Measurements from ENCODE around the gene PITRM1.

PITRM1 gene

GRCh38 chr10:3105905-3106304 lies 66.7 kb downstream of the PITRM1 start:
- DNase-seq: no peak
- Histone ChIP-seq H3K4me3 (ENCODE audit: insufficient read depth, low read depth, low read length, poor library complexity, severe bottlenecking) (no peak overlapping the region), H3K27ac (ENCODE audit: insufficient read depth, low read length, poor library complexity, severe bottlenecking) (no peak overlapping the region), H3K27me3 (replicated peaks; ENCODE audit: control insufficient read depth, insufficient read depth, low read length, poor library complexity, severe bottlenecking) (no peaks in the 10 kb centered on the region), H3K4me1 (ENCODE audit: control insufficient read depth, insufficient read depth, low read length, poor library complexity, severe bottlenecking) (no peaks in the 10 kb centered on the region), H3K36me3 (ENCODE audit: control insufficient read depth, insufficient read depth, low read length) (peaks cover 72% of the 10 kb centered on the region), H3K9me3 (ENCODE audit: control insufficient read depth, low read length) (no peaks in the 10 kb centered on the region)

- Histone ChIP-seq H3K4me3 (ENCODE audit: insufficient read depth, low read depth, low read length, poor library complexity, severe bottlenecking) (no peak overlapping the region), H3K27ac (ENCODE audit: insufficient read depth, low read length, poor library complexity, severe bottlenecking) (no peak overlapping the region), H3K36me3 (ENCODE audit: control insufficient read depth, insufficient read depth, low read length) (peaks cover 78% of the 10 kb centered on the region), H3K9me3 (ENCODE audit: control insufficient read depth, low read length) (no peaks in the 10 kb centered on the region), H3K27me3 (replicated peaks; ENCODE audit: control insufficient read depth, insufficient read depth, low read length, poor library complexity, severe bottlenecking) (no peaks in the 10 kb centered on the region), H3K4me1 (ENCODE audit: control insufficient read depth, insufficient read depth, low read length, poor library complexity, severe bottlenecking) (no peaks in the 10 kb centered on the region)
- no peak for DNase-seq
These were observed 67.4 kb downstream of the PITRM1 start for GRCh38 chr10:3105166-3105565.

GRCh38 chr10:3104251-3104918 lies 68.2 kb downstream of the PITRM1 start:
- no peaks in the 10 kb centered on the region for H3K4me1 ChIP-seq (ENCODE audit: control insufficient read depth, insufficient read depth, low read length, poor library complexity, severe bottlenecking)
- H3K36me3 ChIP-seq (ENCODE audit: control insufficient read depth, insufficient read depth, low read length): peaks cover 81% of the 10 kb centered on the region
- no peak for DNase-seq
- H3K9me3 ChIP-seq (ENCODE audit: control insufficient read depth, low read length): no peaks in the 10 kb centered on the region
- H3K4me3 ChIP-seq (ENCODE audit: insufficient read depth, low read depth, low read length, poor library complexity, severe bottlenecking): no peak overlapping the region
- H3K27me3 ChIP-seq (replicated peaks; ENCODE audit: control insufficient read depth, insufficient read depth, low read length, poor library complexity, severe bottlenecking): no peaks in the 10 kb centered on the region
- H3K27ac ChIP-seq (ENCODE audit: insufficient read depth, low read length, poor library complexity, severe bottlenecking): no peak overlapping the region

- no peaks in the 10 kb centered on the region for H3K27me3 ChIP-seq (replicated peaks; ENCODE audit: control insufficient read depth, insufficient read depth, low read length, poor library complexity, severe bottlenecking)
- DNase-seq: no peak
- no peak overlapping the region for H3K27ac ChIP-seq (ENCODE audit: insufficient read depth, low read length, poor library complexity, severe bottlenecking)
- peaks cover 74% of the 10 kb centered on the region for H3K36me3 ChIP-seq (ENCODE audit: control insufficient read depth, insufficient read depth, low read length)
- no peaks in the 10 kb centered on the region for H3K9me3 ChIP-seq (ENCODE audit: control insufficient read depth, low read length)
- H3K4me3 ChIP-seq (ENCODE audit: insufficient read depth, low read depth, low read length, poor library complexity, severe bottlenecking): no peak overlapping the region
- H3K4me1 ChIP-seq (ENCODE audit: control insufficient read depth, insufficient read depth, low read length, poor library complexity, severe bottlenecking): no peaks in the 10 kb centered on the region
These were observed 68.9 kb downstream of the PITRM1 start for GRCh38 chr10:3103646-3104045.

- H3K4me3 ChIP-seq (ENCODE audit: insufficient read depth, low read depth, low read length, poor library complexity, severe bottlenecking): no peak overlapping the region
- no peak overlapping the region for H3K27ac ChIP-seq (ENCODE audit: insufficient read depth, low read length, poor library complexity, severe bottlenecking)
- no peaks in the 10 kb centered on the region for H3K9me3 ChIP-seq (ENCODE audit: control insufficient read depth, low read length)
- no peaks in the 10 kb centered on the region for H3K27me3 ChIP-seq (replicated peaks; ENCODE audit: control insufficient read depth, insufficient read depth, low read length, poor library complexity, severe bottlenecking)
- no peak for DNase-seq
- H3K4me1 ChIP-seq (ENCODE audit: control insufficient read depth, insufficient read depth, low read length, poor library complexity, severe bottlenecking): no peaks in the 10 kb centered on the region
- peaks cover 67% of the 10 kb centered on the region for H3K36me3 ChIP-seq (ENCODE audit: control insufficient read depth, insufficient read depth, low read length)
These were observed 69.7 kb downstream of the PITRM1 start for GRCh38 chr10:3102720-3103427.

- Histone ChIP-seq H3K27me3 (replicated peaks; ENCODE audit: control insufficient read depth, insufficient read depth, low read length, poor library complexity, severe bottlenecking) (no peaks in the 10 kb centered on the region), H3K4me1 (ENCODE audit: control insufficient read depth, insufficient read depth, low read length, poor library complexity, severe bottlenecking) (no peaks in the 10 kb centered on the region), H3K36me3 (ENCODE audit: control insufficient read depth, insufficient read depth, low read length) (peaks cover 59% of the 10 kb centered on the region), H3K27ac (ENCODE audit: insufficient read depth, low read length, poor library complexity, severe bottlenecking) (no peak overlapping the region), H3K9me3 (ENCODE audit: control insufficient read depth, low read length) (no peaks in the 10 kb centered on the region), H3K4me3 (ENCODE audit: insufficient read depth, low read depth, low read length, poor library complexity, severe bottlenecking) (no peak overlapping the region)
- DNase-seq: no peak
These were observed 71.5 kb downstream of the PITRM1 start for GRCh38 chr10:3100856-3101640.

GRCh38 chr10:3100093-3100792 lies 72.3 kb downstream of the PITRM1 start:
- H3K27ac ChIP-seq (ENCODE audit: insufficient read depth, low read length, poor library complexity, severe bottlenecking): no peak overlapping the region
- H3K9me3 ChIP-seq (ENCODE audit: control insufficient read depth, low read length): no peaks in the 10 kb centered on the region
- H3K4me1 ChIP-seq (ENCODE audit: control insufficient read depth, insufficient read depth, low read length, poor library complexity, severe bottlenecking): no peaks in the 10 kb centered on the region
- H3K36me3 ChIP-seq (ENCODE audit: control insufficient read depth, insufficient read depth, low read length): peaks cover 52% of the 10 kb centered on the region
- DNase-seq: no peak
- no peaks in the 10 kb centered on the region for H3K27me3 ChIP-seq (replicated peaks; ENCODE audit: control insufficient read depth, insufficient read depth, low read length, poor library complexity, severe bottlenecking)
- H3K4me3 ChIP-seq (ENCODE audit: insufficient read depth, low read depth, low read length, poor library complexity, severe bottlenecking): no peak overlapping the region

- H3K4me3 ChIP-seq (ENCODE audit: insufficient read depth, low read depth, low read length, poor library complexity, severe bottlenecking): no peak overlapping the region
- H3K4me1 ChIP-seq (ENCODE audit: control insufficient read depth, insufficient read depth, low read length, poor library complexity, severe bottlenecking): no peaks in the 10 kb centered on the region
- no peaks in the 10 kb centered on the region for H3K27me3 ChIP-seq (replicated peaks; ENCODE audit: control insufficient read depth, insufficient read depth, low read length, poor library complexity, severe bottlenecking)
- no peak for DNase-seq
- H3K9me3 ChIP-seq (ENCODE audit: control insufficient read depth, low read length): no peaks in the 10 kb centered on the region
- H3K36me3 ChIP-seq (ENCODE audit: control insufficient read depth, insufficient read depth, low read length): peaks cover 44% of the 10 kb centered on the region
- H3K27ac ChIP-seq (ENCODE audit: insufficient read depth, low read length, poor library complexity, severe bottlenecking): no peak overlapping the region
These were observed 73.1 kb downstream of the PITRM1 start for GRCh38 chr10:3099291-3100092.

- Histone ChIP-seq H3K4me1 (ENCODE audit: control insufficient read depth, insufficient read depth, low read length, poor library complexity, severe bottlenecking) (no peaks in the 10 kb centered on the region), H3K9me3 (ENCODE audit: control insufficient read depth, low read length) (no peaks in the 10 kb centered on the region), H3K4me3 (ENCODE audit: insufficient read depth, low read depth, low read length, poor library complexity, severe bottlenecking) (no peak overlapping the region), H3K36me3 (ENCODE audit: control insufficient read depth, insufficient read depth, low read length) (peaks cover 36% of the 10 kb centered on the region), H3K27me3 (replicated peaks; ENCODE audit: control insufficient read depth, insufficient read depth, low read length, poor library complexity, severe bottlenecking) (no peaks in the 10 kb centered on the region), H3K27ac (ENCODE audit: insufficient read depth, low read length, poor library complexity, severe bottlenecking) (no peak overlapping the region)
- DNase-seq: no peak
These were observed 73.9 kb downstream of the PITRM1 start for GRCh38 chr10:3098689-3099088.

Data from effector memory CD4-positive, alpha-beta T cell (primary cell).